ENCODE results near the gene ZNF354B. TPM values are rescaled to one million over a fixed set of nuclear protein-coding genes. Genes with fewer than 3 reads are reported as not detected.
"Not testable (repeated sequence)": the region's sequence is repeated elsewhere in the genome, so short reads cannot be mapped to it uniquely, and the experiment has no call there.

ZNF354B gene
- polyA plus RNA-seq, 1 donor from 2014 or later = 35.1 TPM

- H3K27me3 ChIP-seq (ENCODE audit: insufficient read depth, low read depth, low read length) = no peaks in the 10 kb centered on the region
- no peaks in the 10 kb centered on the region for H3K36me3 ChIP-seq (ENCODE audit: insufficient read depth, low read length)
- no peak overlapping the region for H3K4me3 ChIP-seq (ENCODE audit: low read length)
- no peak overlapping the region for H3K27ac ChIP-seq (ENCODE audit: low read length)
- no peak overlapping the region for H3K4me2 ChIP-seq (ENCODE audit: low read length)
- H3F3A ChIP-seq (ENCODE audit: insufficient read depth, low read length, poor library complexity, severe bottlenecking) = no peaks in the 10 kb centered on the region
- no peak overlapping the region for H2AFZ ChIP-seq (ENCODE audit: low read depth, low read length)
- no peak for TF ChIP-seq CTCF (IDR thresholded peaks at IDR 0.05; ENCODE audit: poor library complexity, severe bottlenecking)
- no peak for TF ChIP-seq RAD21 (conservative IDR thresholded peaks at IDR 0.05)
- no peak for TF ChIP-seq EP300 (conservative IDR thresholded peaks at IDR 0.05; ENCODE audit: poor library complexity, severe bottlenecking)
- no peak for TF ChIP-seq TAF1 (IDR thresholded peaks at IDR 0.05; ENCODE audit: low read depth)
- TF ChIP-seq POLR2AphosphoS5 (IDR thresholded peaks at IDR 0.05) = no peak
- no peak for TF ChIP-seq MXI1 (conservative IDR thresholded peaks at IDR 0.05; ENCODE audit: poor library complexity, severe bottlenecking)
- TF ChIP-seq REST (IDR thresholded peaks at IDR 0.05; ENCODE audit: borderline replicate concordance) = no peak
- no peak for TF ChIP-seq EZH2 (IDR thresholded peaks at IDR 0.05; ENCODE audit: borderline replicate concordance, insufficient read depth, low read length, poor library complexity, severe bottlenecking)
- no peak for TF ChIP-seq SMC3 (conservative IDR thresholded peaks at IDR 0.05; ENCODE audit: poor library complexity)
- H3K9me2 ChIP-seq (ENCODE audit: insufficient read depth, low read length) = no peaks in the 10 kb centered on the region
- no peaks in the 10 kb centered on the region for H3K9me3 ChIP-seq (ENCODE audit: low read length)
- H3K9ac ChIP-seq (ENCODE audit: low read length) = no peak overlapping the region
- no peaks in the 10 kb centered on the region for H4K20me1 ChIP-seq (ENCODE audit: insufficient read depth)
- no peaks in the 10 kb centered on the region for H3K79me2 ChIP-seq (replicated peaks; ENCODE audit: insufficient read depth, low read length)
These were observed 23.1 kb upstream of the ZNF354B start for GRCh38 chr5:178836628-178837027.

GRCh38 chr5:178838695-178839318 is 20.9 kb upstream of the ZNF354B start:
- H2AFZ ChIP-seq (ENCODE audit: low read depth, low read length); H3K4me2 ChIP-seq (ENCODE audit: low read length); H4K20me1 ChIP-seq (ENCODE audit: insufficient read depth); H3K27me3 ChIP-seq (ENCODE audit: insufficient read depth, low read depth, low read length); H3K9me2 ChIP-seq (ENCODE audit: insufficient read depth, low read length); H3K36me3 ChIP-seq (ENCODE audit: insufficient read depth, low read length); H3K27ac ChIP-seq (ENCODE audit: low read length); H3K4me3 ChIP-seq (ENCODE audit: low read length); H3K9me3 ChIP-seq (ENCODE audit: low read length); H3K79me2 ChIP-seq (replicated peaks; ENCODE audit: insufficient read depth, low read length); H3K9ac ChIP-seq (ENCODE audit: low read length); H3F3A ChIP-seq (ENCODE audit: insufficient read depth, low read length, poor library complexity, severe bottlenecking): not testable (repeated sequence)

GRCh38 chr5:178839319-178839704 is 20.4 kb upstream of the ZNF354B start:
- no peak for TF ChIP-seq CTCF (IDR thresholded peaks at IDR 0.05; ENCODE audit: poor library complexity, severe bottlenecking)
- TF ChIP-seq EP300 (conservative IDR thresholded peaks at IDR 0.05; ENCODE audit: poor library complexity, severe bottlenecking) = no peak
- no peak for TF ChIP-seq TAF1 (IDR thresholded peaks at IDR 0.05; ENCODE audit: low read depth)
- no peak for TF ChIP-seq REST (IDR thresholded peaks at IDR 0.05; ENCODE audit: borderline replicate concordance)
- no peak for TF ChIP-seq MXI1 (conservative IDR thresholded peaks at IDR 0.05; ENCODE audit: poor library complexity, severe bottlenecking)
- TF ChIP-seq RAD21 (conservative IDR thresholded peaks at IDR 0.05) = no peak
- H3K4me2 ChIP-seq (ENCODE audit: low read length) = no peak overlapping the region
- no peak overlapping the region for H2AFZ ChIP-seq (ENCODE audit: low read depth, low read length)
- H3F3A ChIP-seq (ENCODE audit: insufficient read depth, low read length, poor library complexity, severe bottlenecking) = no peaks in the 10 kb centered on the region
- H3K9ac ChIP-seq (ENCODE audit: low read length) = no peak overlapping the region
- H3K27ac ChIP-seq (ENCODE audit: low read length) = no peak overlapping the region
- H3K79me2 ChIP-seq (replicated peaks; ENCODE audit: insufficient read depth, low read length) = no peaks in the 10 kb centered on the region
- no peak overlapping the region for H3K4me3 ChIP-seq (ENCODE audit: low read length)
- no peaks in the 10 kb centered on the region for H3K36me3 ChIP-seq (ENCODE audit: insufficient read depth, low read length)
- no peaks in the 10 kb centered on the region for H3K9me2 ChIP-seq (ENCODE audit: insufficient read depth, low read length)
- H4K20me1 ChIP-seq (ENCODE audit: insufficient read depth) = no peaks in the 10 kb centered on the region
- H3K9me3 ChIP-seq (ENCODE audit: low read length) = no peaks in the 10 kb centered on the region
- no peaks in the 10 kb centered on the region for H3K27me3 ChIP-seq (ENCODE audit: insufficient read depth, low read depth, low read length)

Measured in neural cell (in vitro differentiated cells).